ENCODE data around the gene RIPPLY2. TPM values are rescaled to one million over a fixed set of nuclear protein-coding genes. Genes with fewer than 3 reads are reported as not detected.

RIPPLY2 gene
- total and polyA plus RNA-seq, 2 of the 4 experiments (the other 2 are of a cell fraction) = 0.32 TPM; not detected in 1

DNA sequence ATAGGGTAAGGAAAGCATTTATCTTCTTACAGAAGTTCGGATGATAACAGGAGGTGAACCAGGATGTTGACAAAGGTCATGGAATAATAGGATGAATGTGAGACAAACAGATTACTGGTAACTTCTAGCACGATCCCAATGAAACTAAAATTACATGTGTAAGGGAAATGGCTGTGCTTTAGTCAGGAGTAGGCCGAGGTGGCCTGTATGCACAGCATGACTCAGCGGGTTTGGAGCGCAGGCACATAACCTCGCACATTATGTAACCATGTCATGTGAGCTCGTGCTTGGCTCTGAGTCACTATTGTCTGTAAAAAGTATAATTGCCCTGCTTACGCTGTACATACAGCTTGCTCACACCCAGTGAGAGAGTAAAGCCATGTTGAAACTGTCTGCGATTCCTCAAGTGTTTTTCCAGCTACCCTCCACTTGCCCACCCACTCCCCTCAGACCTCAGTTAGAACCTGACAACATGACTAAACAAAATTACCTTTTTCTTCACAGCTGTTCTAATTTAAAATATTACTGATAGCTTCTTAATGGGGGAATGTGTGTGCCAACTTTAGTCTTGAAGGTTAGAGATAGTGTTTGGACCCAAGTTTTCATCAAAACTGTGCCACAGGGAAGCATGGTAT, 14.5 kb downstream of the RIPPLY2 start (continued):
- TF ChIP-seq MAFK (IDR thresholded peaks at IDR 0.05; ENCODE audit: low read depth, low read length) = peak; percentile 88
- TF ChIP-seq RFX5 (IDR thresholded peaks at IDR 0.05; ENCODE audit: low read depth, low read length) = no peak

DNA sequence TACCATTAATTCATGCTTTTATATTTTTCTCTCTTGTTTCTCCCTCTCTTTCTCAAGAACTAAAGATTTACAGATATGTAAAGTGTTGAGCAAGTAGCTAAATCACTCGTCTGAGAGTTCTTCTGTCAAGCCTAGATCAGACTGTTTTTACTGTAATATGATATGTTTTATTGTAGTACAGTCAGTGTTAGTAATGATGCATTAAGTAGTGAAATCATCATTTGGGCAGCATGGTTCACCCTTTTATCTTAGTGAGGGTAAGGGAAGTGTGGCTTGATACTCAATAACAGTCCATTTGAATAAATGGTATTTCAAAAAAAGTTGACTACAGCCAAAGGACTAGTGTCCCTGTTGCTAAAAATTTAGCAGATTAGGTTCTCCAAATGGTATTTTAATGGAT, 15.5 kb downstream of the RIPPLY2 start:
- in situ Hi-C loops (cut with MboI; ENCODE audit: low sequenced_read_pairs) = no loop called here
- Histone ChIP-seq H3K27me3 (ENCODE audit: control insufficient read depth, insufficient read depth, low read length) (no peaks in the 10 kb centered on the region), H3K9me3 (ENCODE audit: control insufficient read depth, insufficient read depth, low read length) (no peaks in the 10 kb centered on the region), H3K23ac (ENCODE audit: low read depth, low read length) (no peak overlapping the region), H3K18ac (ENCODE audit: low read depth, low read length) (no peak overlapping the region), H4K91ac (ENCODE audit: insufficient read depth, low read depth, low read length) (no peak overlapping the region), H2AK5ac (ENCODE audit: low read depth, low read length) (no peak overlapping the region), H3K14ac (replicated peaks; ENCODE audit: low read depth, low read length) (no peak overlapping the region), H3K36me3 (ENCODE audit: control insufficient read depth, insufficient read depth, low read length) (peaks cover 9% of the 10 kb centered on the region; the same call in 1 of the 2 replicates), H3K9ac (ENCODE audit: low read depth, low read length) (no peak overlapping the region), H2BK120ac (ENCODE audit: low read depth, low read length) (no peak overlapping the region), H3K27ac (ENCODE audit: insufficient read depth, low read length) (no peak overlapping the region), H3K4me3 (ENCODE audit: insufficient read depth, low read depth, low read length) (no peak overlapping the region), H2BK15ac (ENCODE audit: low read depth, low read length) (no peak overlapping the region), H3K4me1 (ENCODE audit: control insufficient read depth, insufficient read depth, low read length) (peaks cover 2% of the 10 kb centered on the region; the same call in 1 of the 2 replicates), H4K20me1 (ENCODE audit: insufficient read depth, low read length) (no peaks in the 10 kb centered on the region), H2AFZ (replicated peaks; ENCODE audit: low read length, poor library complexity) (no peak overlapping the region), H2BK20ac (ENCODE audit: low read depth, low read length) (no peak overlapping the region), H4K8ac (ENCODE audit: low read depth in 2 of 2, low read length in 2 of 2) (no peak overlapping the region), H3K4me2 (ENCODE audit: low read depth, low read length) (no peak overlapping the region), H4K5ac (ENCODE audit: low read depth, low read length) (no peak overlapping the region), H2AK9ac (replicated peaks; ENCODE audit: low read depth, low read length, poor library complexity) (no peak overlapping the region), H3K56ac (ENCODE audit: extremely low read depth, insufficient read depth, low read length) (no peak overlapping the region), H2BK5ac (ENCODE audit: low read depth, low read length, poor library complexity, severe bottlenecking) (no peak overlapping the region), H3K4ac (ENCODE audit: low read depth, low read length) (no peak overlapping the region), H3K79me1 (ENCODE audit: low read depth in 1 of 2, low read length in 2 of 2) (peaks cover 14 to 29% of the 10 kb centered on the region in 2 experiments), H3K9me1 (ENCODE audit: insufficient read depth, low read length) (no peaks in the 10 kb centered on the region)
- no CpG with 5 or more reads among the region's 1 CpG for WGBS, 2 experiments (ENCODE audit: extremely low coverage in 2 of 2, insufficient read length in 1 of 2)
- ChIA-PET CTCF (no interaction called here), POLR2A (ENCODE audit: unreplicated experiment) (no interaction called here)
- ATAC-seq (ENCODE audit: low read depth) (peak; percentile 67), DNase-seq (peak; percentile 77)
- intact Hi-C loops (cut with micrococcal nuclease) = no loop called here
- no TSS peak for BruUV-seq (replicated peaks)
- dilution Hi-C loops (cut with HindIII; ENCODE audit: low sequenced_read_pairs, unreplicated experiment) = no loop called here
- TF ChIP-seq CEBPB (IDR thresholded peaks at IDR 0.05; ENCODE audit: low read depth, low read length) (peak; percentile 79), FOS (IDR thresholded peaks at IDR 0.05; ENCODE audit: low read depth, low read length) (0 out of 2 replicates have a peak, but pooled peaks have one; percentile 17), BHLHE40 (IDR thresholded peaks at IDR 0.05; ENCODE audit: low read depth, low read length) (peak; percentile 47; the same call in 1 of the 2 replicates)
- TF ChIP-seq, protein P1, sequence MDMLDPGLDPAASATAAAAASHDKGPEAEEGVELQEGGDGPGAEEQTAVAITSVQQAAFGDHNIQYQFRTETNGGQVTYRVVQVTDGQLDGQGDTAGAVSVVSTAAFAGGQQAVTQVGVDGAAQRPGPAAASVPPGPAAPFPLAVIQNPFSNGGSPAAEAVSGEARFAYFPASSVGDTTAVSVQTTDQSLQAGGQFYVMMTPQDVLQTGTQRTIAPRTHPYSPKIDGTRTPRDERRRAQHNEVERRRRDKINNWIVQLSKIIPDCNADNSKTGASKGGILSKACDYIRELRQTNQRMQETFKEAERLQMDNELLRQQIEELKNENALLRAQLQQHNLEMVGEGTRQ (IDR thresholded peaks at IDR 0.05; ENCODE audit: low read depth, low read length) = no peak
